Fibroblast of skin of left biceps (primary cell): ENCODE results near the gene UBR7.
"Not testable (repeated sequence)": the region's sequence is repeated elsewhere in the genome, so short reads cannot be mapped to it uniquely, and the experiment has no call there.

ENCODE experiments used
- DNase-seq, 2 experiments: peaks; one replicate each; pipeline ENCODE4 v3.0.0-alpha.2; 2013; ENCODE audit warnings: low read depth in 2 of 2

The UBR7 gene

GRCh38 chr14:93206793-93207467 lies at the start of gene UBR7, which contains the start of gene GON7:
TSS of gene UBR7 (plus strand) at chr14:93207256. CDS start at chr14:93207292, 36 bp downstream.
TSS of gene GON7 (minus strand) at chr14:93207065. CDS start at chr14:93207037, 28 bp downstream.
- peak; percentile 80 to 87 for DNase-seq

GRCh38 chr14:93158349-93158748 lies 48.7 kb upstream of the UBR7 start:
- DNase-seq = not testable (repeated sequence)

- DNase-seq = not testable (repeated sequence)
Measured at GRCh38 chr14:93159625-93160352, 47.3 kb upstream of the UBR7 start.

- DNase-seq = no peak
Measured at GRCh38 chr14:93160353-93160801, 46.7 kb upstream of the UBR7 start.

GRCh38 chr14:93161411-93161940 lies 45.6 kb upstream of the UBR7 start:
- DNase-seq = no peak

GRCh38 chr14:93163564-93163963 lies 43.5 kb upstream of the UBR7 start:
- DNase-seq = no peak

GRCh38 chr14:93165271-93166265 lies 41.5 kb upstream of the UBR7 start:
- DNase-seq = not testable (repeated sequence)

GRCh38 chr14:93168610-93169009 lies 38.4 kb upstream of the UBR7 start:
- DNase-seq = not testable (repeated sequence)

- DNase-seq = not testable (repeated sequence)
Measured at GRCh38 chr14:93169619-93170018, 37.4 kb upstream of the UBR7 start.

- not testable (repeated sequence) for DNase-seq
Measured at GRCh38 chr14:93170141-93170540, 36.9 kb upstream of the UBR7 start.

- no peak for DNase-seq
Measured at GRCh38 chr14:93171376-93171775, 35.7 kb upstream of the UBR7 start.

- DNase-seq = no peak
Measured at GRCh38 chr14:93173943-93174395, 33.1 kb upstream of the UBR7 start.

GRCh38 chr14:93174731-93175130 lies 32.3 kb upstream of the UBR7 start:
- not testable (repeated sequence) for DNase-seq

GRCh38 chr14:93175492-93175891 lies 31.6 kb upstream of the UBR7 start:
- DNase-seq = no peak

GRCh38 chr14:93183596-93184317 lies 23.3 kb upstream of the UBR7 start:
- DNase-seq = no peak

- DNase-seq = peak in 1 of 2 experiments; percentile 46
Measured at GRCh38 chr14:93184391-93185348, 22.4 kb upstream of the UBR7 start, which contains the start of the genes LYSET and MOAP1. TSS of gene LYSET (plus strand) at chr14:93185317. CDS start at chr14:93185406, 89 bp downstream. TSS of gene MOAP1 (minus strand) at chr14:93184897. CDS start at chr14:93184242, 655 bp downstream.

GRCh38 chr14:93185349-93185720 lies 21.7 kb upstream of the UBR7 start:
- no peak for DNase-seq

GRCh38 chr14:93186466-93186865 lies 20.6 kb upstream of the UBR7 start:
- no peak for DNase-seq

- no peak for DNase-seq
Measured at GRCh38 chr14:93186956-93187355, 20.1 kb upstream of the UBR7 start.
